Activated CD4-positive, alpha-beta T cell treated with anti-CD3 and anti-CD28 coated beads for 4 hours (primary cell): ENCODE data around the gene ARFGAP1.

Source experiments
- DNase-seq, 2 donors: peaks; one replicate each; pipeline ENCODE4 v3.0.0-alpha.2; 2020

ARFGAP1 gene

DNA sequence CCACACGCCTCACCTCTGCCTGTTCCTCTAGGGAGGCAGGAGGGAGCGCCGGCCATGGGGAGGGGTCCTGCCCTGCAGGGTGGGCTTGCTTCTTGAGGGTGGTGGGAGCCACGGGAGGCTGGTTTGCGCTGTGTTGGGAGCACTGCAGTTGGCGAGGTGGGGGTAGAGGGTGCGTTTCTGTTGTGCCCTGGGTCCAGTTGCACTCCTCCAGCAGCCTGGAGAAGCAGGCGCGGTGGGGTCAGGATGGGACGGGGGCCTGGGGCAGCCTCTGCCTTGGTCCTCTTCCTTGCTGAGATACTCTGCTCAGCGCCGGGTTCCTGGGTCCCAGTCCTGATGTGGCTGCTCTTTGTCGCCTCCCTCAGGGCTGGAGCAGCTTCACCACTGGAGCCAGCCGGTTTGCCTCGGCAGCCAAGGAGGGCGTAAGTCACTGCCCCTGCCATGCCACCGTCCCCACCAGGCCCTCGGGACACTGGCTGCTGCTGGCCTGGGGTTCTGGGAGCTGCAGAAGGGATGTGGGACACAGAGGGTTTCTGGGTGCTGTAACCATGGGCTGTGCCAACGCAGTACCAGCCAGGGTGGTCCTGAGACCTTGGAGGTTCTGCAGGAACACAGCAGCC lies 8.4 kb downstream of the ARFGAP1 start:
- DNase-seq = no peak

GRCh38 chr20:63281742-63282665 lies 9.4 kb downstream of the ARFGAP1 start:
- DNase-seq = no peak

DNA sequence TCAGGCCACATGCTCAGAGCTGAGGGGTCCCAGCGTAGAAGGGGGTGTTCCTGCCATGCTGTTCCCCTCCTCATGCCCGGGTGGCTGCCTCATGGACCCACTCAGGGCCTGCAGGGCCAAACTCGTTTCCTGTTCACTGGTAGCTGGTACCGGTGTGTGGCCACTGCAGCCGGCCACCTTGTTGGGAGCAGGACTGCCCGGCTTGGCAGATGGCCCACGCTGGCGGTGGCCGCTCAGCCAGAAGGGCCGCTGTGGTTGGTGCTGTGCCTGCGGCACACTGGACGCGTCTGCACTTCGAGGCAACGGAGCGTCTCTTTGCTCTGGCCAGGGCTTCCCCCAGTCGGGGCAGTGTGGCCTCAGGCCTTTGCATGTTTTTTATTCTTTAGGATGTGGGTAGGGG lies 10.3 kb downstream of the ARFGAP1 start:
- DNase-seq = no peak

DNA sequence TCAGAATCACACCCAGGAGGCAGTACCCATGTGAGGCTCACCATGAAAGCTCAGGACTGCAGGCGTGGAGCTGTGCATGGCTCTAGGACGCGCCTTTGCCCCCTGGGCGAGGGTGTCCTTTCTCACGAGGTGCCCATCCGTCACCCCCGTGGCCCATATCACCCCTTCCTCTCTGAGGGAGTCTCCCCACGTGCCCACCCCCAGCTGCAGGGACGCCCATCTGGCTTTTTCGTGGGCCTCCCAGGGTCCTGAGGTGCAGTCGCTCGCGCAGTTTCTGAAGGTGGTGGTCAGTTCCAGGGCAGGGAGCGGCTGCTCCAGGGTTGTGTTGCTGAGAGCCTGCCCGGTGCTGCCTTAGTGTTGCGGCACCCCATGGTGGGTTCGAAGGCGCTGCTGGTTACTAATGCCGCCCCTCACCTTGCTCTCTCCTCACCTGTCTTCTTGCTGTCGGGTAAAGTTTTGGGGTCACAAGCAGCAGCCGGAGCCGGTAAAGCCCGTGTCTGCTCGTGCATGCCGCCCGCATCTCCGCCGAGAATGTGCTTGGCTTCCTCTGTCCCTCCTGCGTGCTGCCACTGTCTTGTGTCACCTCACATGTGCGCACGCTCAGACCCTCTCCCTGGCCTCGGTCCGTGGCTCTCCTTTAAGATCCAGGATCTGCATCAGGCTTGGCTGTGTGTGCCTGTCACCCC lies 10.9 kb downstream of the ARFGAP1 start:
- no peak for DNase-seq

DNA sequence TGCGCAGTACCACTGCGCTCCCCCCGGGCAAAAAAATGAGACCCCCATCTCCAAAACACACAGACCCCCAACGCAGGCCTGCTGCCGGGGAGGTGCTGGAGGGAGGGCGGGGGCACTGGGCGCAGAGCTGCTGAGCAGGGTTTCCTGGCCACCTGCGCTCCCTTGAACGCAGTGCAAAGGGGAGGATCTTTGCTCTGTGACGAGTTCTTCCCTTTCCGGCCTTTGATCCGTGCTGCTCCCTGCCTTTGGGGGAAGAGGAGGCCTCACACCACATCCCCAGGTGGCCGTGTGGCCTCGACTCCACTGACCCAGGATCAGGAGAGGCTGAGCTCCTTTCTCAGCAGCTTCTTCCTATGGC lies 11.4 kb downstream of the ARFGAP1 start:
- no peak for DNase-seq

GRCh38 chr20:63284544-63284949 lies 11.9 kb downstream of the ARFGAP1 start:
- DNase-seq = no peak

DNA sequence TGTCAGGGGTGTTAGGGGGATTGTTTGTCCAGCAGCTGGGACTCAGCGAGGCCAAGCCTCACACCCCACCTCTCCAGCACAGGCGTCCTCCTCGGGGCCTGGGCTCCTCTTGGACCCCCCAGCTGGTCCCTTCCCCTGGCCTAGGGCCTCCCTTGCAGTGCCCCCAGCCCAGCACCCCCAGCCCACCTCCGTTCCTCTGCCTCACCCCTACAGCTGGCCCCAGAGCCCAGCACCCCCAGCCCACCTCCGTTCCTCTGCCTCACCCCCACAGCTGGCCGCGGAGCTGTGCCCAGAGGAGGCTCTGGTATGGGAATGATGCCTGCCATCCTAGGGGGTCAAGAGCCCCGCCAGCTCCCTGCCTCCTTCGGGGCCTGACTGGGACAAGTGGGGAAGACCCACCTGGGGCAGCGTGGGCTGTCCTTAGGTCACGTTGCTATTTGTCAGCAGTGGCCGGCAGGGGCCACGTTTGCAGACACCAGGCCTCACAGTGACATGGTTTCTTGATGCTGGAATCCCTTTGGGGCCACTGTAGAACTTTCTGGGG lies 12.4 kb downstream of the ARFGAP1 start:
- DNase-seq = no peak

DNA sequence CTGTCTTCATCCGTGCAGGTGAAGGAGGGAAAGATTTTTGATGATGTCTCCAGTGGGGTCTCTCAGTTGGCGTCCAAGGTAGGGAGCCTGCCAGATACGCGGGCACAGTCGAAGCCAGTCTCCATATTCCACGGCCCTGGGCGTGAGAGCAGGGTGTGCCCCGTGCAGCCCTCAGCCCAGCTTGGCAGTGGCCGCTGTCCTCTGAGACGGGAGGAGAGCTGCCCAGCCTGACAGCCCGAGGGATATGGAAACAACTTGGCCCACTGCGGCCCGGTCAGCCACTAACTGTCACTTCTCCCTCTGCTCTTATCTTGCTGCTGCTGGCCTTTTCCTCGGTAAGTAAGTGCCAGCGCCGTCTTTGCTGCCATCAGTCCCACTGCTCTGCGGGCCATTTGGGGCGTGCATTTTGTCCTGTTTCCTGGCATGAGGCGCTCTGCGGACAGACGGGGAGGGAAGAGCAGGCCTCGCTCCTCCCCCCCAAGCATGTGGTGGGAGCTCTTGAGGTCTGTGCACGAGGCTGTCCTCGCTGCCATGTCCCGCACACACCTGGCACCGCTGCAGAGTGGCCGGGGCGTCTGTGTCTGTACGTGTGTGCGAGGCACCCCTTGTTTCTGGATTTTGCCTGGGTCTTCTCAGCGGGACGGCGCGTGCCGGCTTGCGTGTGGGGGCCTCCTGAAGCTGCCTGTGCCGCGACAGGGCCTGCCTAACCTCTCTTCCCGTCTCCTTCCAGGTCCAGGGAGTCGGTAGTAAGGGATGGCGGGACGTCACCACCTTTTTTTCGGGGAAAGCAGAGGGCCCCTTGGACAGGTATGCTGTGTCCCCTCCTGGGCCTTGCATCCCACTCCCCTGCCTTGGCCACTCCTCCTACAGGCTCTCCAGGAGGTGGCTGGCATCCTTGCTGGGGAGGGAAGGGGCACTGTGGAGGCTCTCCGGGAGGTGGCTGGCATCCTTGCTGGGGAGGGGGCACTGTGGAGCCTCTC lies 13.3 kb downstream of the ARFGAP1 start:
- DNase-seq = no peak

GRCh38 chr20:63286781-63287696 lies 14.4 kb downstream of the ARFGAP1 start:
- DNase-seq = no peak

- DNase-seq = no peak
Measured at GRCh38 chr20:63287697-63288580, 15.3 kb downstream of the ARFGAP1 start.

DNA sequence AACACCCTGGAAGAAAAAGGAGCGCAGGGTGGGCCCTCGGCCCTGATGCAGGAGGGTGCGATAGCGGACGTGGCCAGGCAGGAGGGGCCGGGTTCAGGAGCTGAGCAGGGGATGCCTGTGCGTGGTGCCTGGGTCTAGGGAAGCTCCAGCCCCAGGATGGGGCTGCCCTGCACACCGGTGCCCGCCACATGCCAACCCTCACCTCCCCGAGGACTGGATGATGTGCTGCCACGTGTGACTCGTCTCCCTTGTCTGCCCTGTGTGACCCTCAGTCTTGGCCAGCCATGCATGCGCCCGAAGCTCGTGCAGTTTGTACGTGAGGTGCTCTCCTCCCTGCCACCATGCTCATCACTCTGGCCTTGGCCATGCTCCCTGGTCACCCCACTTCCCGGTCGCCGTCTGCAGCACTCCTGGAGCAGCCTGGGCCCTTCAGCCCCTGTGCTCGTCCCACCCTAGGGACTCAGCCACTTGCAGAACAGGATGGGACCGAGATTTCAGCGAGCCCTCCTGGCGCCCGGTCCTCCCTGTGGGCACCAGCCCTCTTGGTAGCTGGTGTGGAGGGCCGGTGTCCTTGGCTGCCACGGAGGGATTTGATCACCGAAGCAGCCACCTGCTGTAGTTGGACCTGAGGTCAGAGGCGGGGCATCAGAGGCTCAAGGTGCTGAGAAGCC lies 16.1 kb downstream of the ARFGAP1 start:
- DNase-seq = no peak

GRCh38 chr20:63289311-63290135 lies 16.9 kb downstream of the ARFGAP1 start:
- no peak for DNase-seq

GRCh38 chr20:63290136-63290676 lies 17.6 kb downstream of the ARFGAP1 start:
- DNase-seq = no peak

- DNase-seq = peak; percentile 50 to 55
Measured at GRCh38 chr20:63290677-63291472, 18.3 kb downstream of the ARFGAP1 start.

GRCh38 chr20:63291811-63292210 lies 19.2 kb downstream of the ARFGAP1 start:
- DNase-seq = no peak

DNA sequence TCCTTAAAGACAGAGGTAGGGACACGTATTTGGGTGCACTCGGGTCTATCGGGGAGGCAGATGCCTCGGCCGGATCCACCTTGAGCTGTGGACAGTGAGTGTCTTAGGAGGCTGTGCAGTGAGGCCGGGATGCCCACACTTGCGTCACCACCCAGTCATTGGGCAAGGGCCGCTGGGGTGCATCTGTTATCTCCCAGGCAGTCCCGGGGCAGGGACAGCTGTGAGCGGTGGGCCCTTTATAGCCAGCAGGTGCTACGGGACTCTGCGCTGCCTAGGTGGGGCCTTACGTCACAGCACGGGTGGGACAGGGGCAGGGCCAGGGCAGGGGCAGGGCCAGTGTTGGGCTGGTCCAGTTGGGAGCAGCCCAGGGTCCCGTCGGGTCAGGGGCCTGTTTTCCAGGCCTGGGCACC lies 19.7 kb downstream of the ARFGAP1 start:
- no peak for DNase-seq

DNA sequence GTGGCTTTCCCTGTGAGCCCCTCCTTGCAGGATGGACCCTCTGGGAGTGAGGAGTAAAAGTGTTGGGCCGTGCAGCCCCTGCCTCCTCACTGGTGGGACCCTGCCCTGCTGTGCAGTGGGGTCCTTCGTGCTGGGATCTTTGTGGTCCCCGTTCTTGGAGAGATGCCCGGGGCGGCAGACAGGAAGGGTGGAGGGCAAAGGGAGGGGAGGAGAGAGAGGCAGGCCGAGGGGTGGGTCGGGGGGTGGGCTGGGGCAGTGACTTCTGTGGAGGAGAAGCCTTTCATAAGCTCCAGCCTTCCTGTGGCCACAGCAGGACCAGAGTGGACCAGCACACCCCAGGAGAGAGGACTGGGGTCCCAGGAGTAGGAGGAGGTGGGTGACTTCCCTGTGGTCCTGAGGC lies 20.3 kb downstream of the ARFGAP1 start, which contains the start of gene COL20A1:
Gene COL20A1, plus strand, starts transcription at position 283 of the 400 bp plus-strand sequence. CDS start 1,922 bp downstream, outside the sequence.
- no peak for DNase-seq
